Measurements from ENCODE around the gene MCCC1.

DNA sequence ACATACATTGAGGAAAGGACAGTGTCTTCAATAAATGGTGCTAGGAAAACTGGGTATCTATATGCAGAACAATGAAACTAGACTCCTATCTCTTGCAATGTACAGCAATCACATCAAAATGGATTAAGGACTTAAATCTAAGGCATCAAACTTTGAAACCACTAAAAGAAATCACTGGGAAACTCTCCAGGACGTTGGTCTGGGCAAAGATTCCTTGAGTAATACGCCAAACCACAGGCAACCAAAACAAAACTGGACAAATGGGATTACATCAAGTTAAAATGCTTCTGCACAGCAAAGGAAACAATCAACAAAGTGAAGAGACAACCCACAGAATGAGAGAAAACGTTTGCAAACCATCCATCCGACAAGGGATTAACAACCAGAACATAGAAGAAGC is 48.8 kb upstream of the MCCC1 start:
- TF ChIP-seq POLR2A (IDR thresholded peaks at IDR 0.05): no peak
- TF ChIP-seq, protein P1, sequence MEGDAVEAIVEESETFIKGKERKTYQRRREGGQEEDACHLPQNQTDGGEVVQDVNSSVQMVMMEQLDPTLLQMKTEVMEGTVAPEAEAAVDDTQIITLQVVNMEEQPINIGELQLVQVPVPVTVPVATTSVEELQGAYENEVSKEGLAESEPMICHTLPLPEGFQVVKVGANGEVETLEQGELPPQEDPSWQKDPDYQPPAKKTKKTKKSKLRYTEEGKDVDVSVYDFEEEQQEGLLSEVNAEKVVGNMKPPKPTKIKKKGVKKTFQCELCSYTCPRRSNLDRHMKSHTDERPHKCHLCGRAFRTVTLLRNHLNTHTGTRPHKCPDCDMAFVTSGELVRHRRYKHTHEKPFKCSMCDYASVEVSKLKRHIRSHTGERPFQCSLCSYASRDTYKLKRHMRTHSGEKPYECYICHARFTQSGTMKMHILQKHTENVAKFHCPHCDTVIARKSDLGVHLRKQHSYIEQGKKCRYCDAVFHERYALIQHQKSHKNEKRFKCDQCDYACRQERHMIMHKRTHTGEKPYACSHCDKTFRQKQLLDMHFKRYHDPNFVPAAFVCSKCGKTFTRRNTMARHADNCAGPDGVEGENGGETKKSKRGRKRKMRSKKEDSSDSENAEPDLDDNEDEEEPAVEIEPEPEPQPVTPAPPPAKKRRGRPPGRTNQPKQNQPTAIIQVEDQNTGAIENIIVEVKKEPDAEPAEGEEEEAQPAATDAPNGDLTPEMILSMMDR (IDR thresholded peaks at IDR 0.05): no peak

Measured in gastroesophageal sphincter (tissue), 3 donors.